H1 (cell line): ENCODE measurements around the gene RABEP2. TPM values are rescaled to one million over a fixed set of nuclear protein-coding genes. Genes with fewer than 3 reads are reported as not detected.
"Not testable (repeated sequence)": the region's sequence is repeated elsewhere in the genome, so short reads cannot be mapped to it uniquely, and the experiment has no call there.

Source experiments
- CTCF ChIA-PET: fragments of 300-600 bp; sonication (Branson Sonifier 250); formaldehyde crosslinking; loops from one replicate; lab custom pipeline; 2021; ENCODE audit not compliant: partially characterized antibody; lab: Charles Lee
- POLR2A ChIA-PET: fragments of 300-600 bp; sonication (Branson Sonifier 250); formaldehyde crosslinking; loops from one replicate; lab custom pipeline; 2021; ENCODE audit warnings: inconsistent platforms; ENCODE audit not compliant: partially characterized antibody; lab: Charles Lee
- DNase-seq, 2 experiments: peaks; one replicate each; pipeline versions ENCODE4 v3.0.0 to v3.0.0-alpha.2; 2010 to 2022; ENCODE audit warnings: low spot score in 2 of 2, low read depth in 1 of 2, mixed read lengths in 1 of 2
- FAIRE-seq: peaks from 2 replicates; lab custom pipeline; 2011; peaks lifted over from hg19 to GRCh38; lab: Jason Lieb, UNC
- H2AFZ ChIP-seq: 2 replicates; pipeline ENCODE4 v1.8.1; 2012; ENCODE audit warnings: low read length, inconsistent platforms
- H2AK5ac ChIP-seq: 2 replicates; pipeline ENCODE4 v1.6.1; 2013; ENCODE audit warnings: low read depth, low read length
- H2BK120ac ChIP-seq: replicated peaks from 2 replicates; pipeline ENCODE3; 2013; ENCODE audit warnings: low read depth, low read length, inconsistent platforms
- H2BK12ac ChIP-seq: 2 replicates; pipeline ENCODE4 v1.6.1; 2013; ENCODE audit warnings: low read depth, low read length
- H2BK15ac ChIP-seq: 2 replicates; pipeline ENCODE4 v1.6.1; 2013; ENCODE audit warnings: low read length
- H2BK20ac ChIP-seq: 2 replicates; pipeline ENCODE4 v1.6.1; 2013; ENCODE audit warnings: low read length
- H2BK5ac ChIP-seq: 2 replicates; pipeline ENCODE4 v1.6.1; 2013; ENCODE audit warnings: low read depth, low read length
- H3K14ac ChIP-seq: 2 replicates; pipeline ENCODE4 v1.6.1; 2013; ENCODE audit warnings: inconsistent platforms; ENCODE audit not compliant: insufficient read length
- H3K18ac ChIP-seq: 2 replicates; pipeline ENCODE4 v1.6.1; 2013; ENCODE audit warnings: low read length; ENCODE audit errors: extremely low read depth
- H3K23ac ChIP-seq: 2 replicates; pipeline ENCODE4 v1.6.1; 2013; ENCODE audit warnings: inconsistent platforms; ENCODE audit not compliant: insufficient read length
- H3K23me2 ChIP-seq: 2 replicates; pipeline ENCODE4 v1.6.1; 2013; ENCODE audit warnings: low read depth, low read length
- H3K27ac ChIP-seq: 2 replicates; pipeline ENCODE4 v1.6.1; 2011; ENCODE audit warnings: low read depth, low read length, inconsistent platforms
- H3K27me3 ChIP-seq, 4 experiments: replicated peaks in 1 of 4; 1 replicate in 1 of 4; 2 replicates in 3 of 4; pipeline versions ENCODE4 v1.6.1 to v1.8.1; 2011 to 2013; ENCODE audit warnings: low read length in 3 of 4, mild to moderate bottlenecking in 3 of 4, inconsistent platforms in 2 of 4, mixed read lengths in 2 of 4, moderate library complexity in 1 of 4; ENCODE audit not compliant: control insufficient read depth in 3 of 4, insufficient read depth in 3 of 4; ENCODE audit errors: extremely low read depth in 1 of 4
- H3K36me3 ChIP-seq, 4 experiments: 2 replicates each; pipeline versions ENCODE4 v1.6.1 to v1.8.1; 2011 to 2013; ENCODE audit warnings: mild to moderate bottlenecking in 4 of 4, low read length in 3 of 4, moderate library complexity in 2 of 4, control low read depth in 1 of 4, inconsistent platforms in 1 of 4; ENCODE audit not compliant: insufficient read depth in 4 of 4, control insufficient read depth in 2 of 4
- H3K4ac ChIP-seq: replicated peaks from 2 replicates; pipeline ENCODE3; 2013; ENCODE audit warnings: low read length, low read depth, mixed read lengths, inconsistent platforms; ENCODE audit not compliant: insufficient read length
- H3K4me1 ChIP-seq, 4 experiments: replicated peaks in 1 of 4; 1 replicate in 1 of 4; 2 replicates in 3 of 4; pipeline versions ENCODE4 v1.6.1 to v1.8.1; 2011 to 2013; ENCODE audit warnings: low read length in 3 of 4, inconsistent platforms in 2 of 4, mixed read lengths in 1 of 4; ENCODE audit not compliant: insufficient read depth in 4 of 4, control insufficient read depth in 3 of 4
- H3K4me2 ChIP-seq, 2 experiments: 2 replicates each; pipeline versions ENCODE4 v1.6.1 to v1.8.1; 2011 to 2013; ENCODE audit warnings: low read depth in 2 of 2, low read length in 2 of 2, control low read depth in 1 of 2, inconsistent platforms in 1 of 2, mild to moderate bottlenecking in 1 of 2; ENCODE audit not compliant: insufficient read depth in 1 of 2
- H3K4me3 ChIP-seq, 4 experiments: fragments of 200-600, 300-600 bp in 1 of 4; sonication (generic), shearing (Covaris generic), sonication (Bioruptor Twin) in 1 of 4; 2 replicates each; pipeline versions ENCODE4 v1.5.1 to v1.8.1; 2011 to 2016; ENCODE audit warnings: low read length in 4 of 4, low read depth in 3 of 4, control low read depth in 2 of 4, inconsistent platforms in 2 of 4, mild to moderate bottlenecking in 2 of 4, mixed read lengths in 1 of 4, moderate library complexity in 1 of 4; ENCODE audit not compliant: insufficient read depth in 2 of 4; ENCODE audit errors: extremely low read depth in 1 of 4
- H3K56ac ChIP-seq: replicated peaks from 2 replicates; pipeline ENCODE3; 2013; ENCODE audit warnings: low read depth, mild to moderate bottlenecking, mixed read lengths, low read length, inconsistent platforms; ENCODE audit not compliant: insufficient read length
- H3K79me1 ChIP-seq: 2 replicates; pipeline ENCODE4 v1.6.1; 2013; ENCODE audit warnings: low read depth, low read length, control low read depth
- H3K79me2 ChIP-seq, 2 experiments: 2 replicates each; pipeline versions ENCODE4 v1.6.1 to v1.8.1; 2012 to 2013; ENCODE audit warnings: low read length in 2 of 2, mild to moderate bottlenecking in 2 of 2, inconsistent platforms in 1 of 2; ENCODE audit not compliant: insufficient read depth in 2 of 2, control insufficient read depth in 1 of 2
- H3K9ac ChIP-seq, 4 experiments: replicated peaks in 1 of 4; 1 replicate in 1 of 4; 2 replicates in 3 of 4; pipeline versions ENCODE4 v1.6.1 to v1.8.1; 2011 to 2013; ENCODE audit warnings: low read depth in 3 of 4, low read length in 3 of 4, control low read depth in 2 of 4, mild to moderate bottlenecking in 2 of 4, moderate library complexity in 2 of 4, inconsistent platforms in 1 of 4; ENCODE audit errors: extremely low read depth in 1 of 4
- H3K9me3 ChIP-seq, 2 experiments: 2 replicates each; pipeline versions ENCODE4 v1.6.1 to v1.8.1; 2012 to 2013; ENCODE audit warnings: mild to moderate bottlenecking in 2 of 2, moderate library complexity in 2 of 2, control low read depth in 1 of 2, inconsistent platforms in 1 of 2, low read depth in 1 of 2, low read length in 1 of 2, mixed read lengths in 1 of 2; ENCODE audit not compliant: insufficient read depth in 2 of 2
- H4K20me1 ChIP-seq, 2 experiments: replicated peaks in 1 of 2; 2 replicates each; pipeline versions ENCODE3 to v1.8.1; 2011 to 2013; ENCODE audit warnings: inconsistent platforms in 2 of 2, low read length in 2 of 2, mild to moderate bottlenecking in 1 of 2; ENCODE audit not compliant: insufficient read depth in 2 of 2, control insufficient read depth in 1 of 2
- H4K5ac ChIP-seq: 2 replicates; pipeline ENCODE4 v1.6.1; 2013; ENCODE audit warnings: low read length, low read depth, mixed read lengths, inconsistent platforms; ENCODE audit not compliant: insufficient read length
- H4K8ac ChIP-seq: 2 replicates; pipeline ENCODE4 v1.8.0; 2013; ENCODE audit warnings: mild to moderate bottlenecking, moderate library complexity, low read length, inconsistent platforms; ENCODE audit not compliant: insufficient read depth; ENCODE audit errors: extremely low read depth
- H4K91ac ChIP-seq: replicated peaks from 2 replicates; pipeline ENCODE3; 2013; ENCODE audit warnings: low read length, mixed read lengths, inconsistent platforms; ENCODE audit not compliant: insufficient read length
- KDM1A ChIP-seq: fragments of 200-600, 300-600 bp; sonication (generic); IDR thresholded peaks from 2 replicates; pipeline ENCODE4 v1.7.1; 2016; ENCODE audit warnings: mild to moderate bottlenecking, low read length, borderline replicate concordance
- WGBS, 2 experiments: shearing (Covaris generic) in 1 of 2; methylation state at CpG; one replicate each; pipeline versions ENCODE4 v1.1.6 to v1.1.7; 2013 to 2015; ENCODE audit warnings: low lambda C conversion rate in 2 of 2, mixed read lengths in 2 of 2, inconsistent platforms in 1 of 2, low coverage in 1 of 2, missing lambda C conversion rate in 1 of 2; ENCODE audit not compliant: insufficient replicate concordance in 2 of 2, insufficient coverage in 1 of 2, insufficient read length in 1 of 2; ENCODE audit errors: extremely low coverage in 1 of 2, missing lambda C conversion rate in 1 of 2; 5-methylcytosine and 5-hydroxymethylcytosine counted together
- polyA plus RNA-seq, 7 experiments: library from polyadenylated mRNA; depleted of rRNA in 3 of 7; stranded (reverse) in 5 of 7; unstranded in 2 of 7; fragments of >200 nt in 5 of 7; fragments of 200-250 nt in 2 of 7; gene quantifications; 1 replicate in 5 of 7; 2 replicates in 1 of 7; 4 replicates in 1 of 7; pipeline versions ENCODE4 v1.2.1 to v1.2.3, GENCODE V29; 2011 to 2013; ENCODE audit warnings: missing spikeins in 2 of 7, mixed read lengths in 2 of 7
- total RNA-seq: library from RNA; stranded (reverse); fragmentation: NEBNext Ultra II Directional; extraction: Animal tissue kit (Norgen Biotek cat#: 25700); gene quantifications from 2 replicates; pipeline ENCODE4 v1.2.1, GENCODE V29; 2021

The RABEP2 gene
- total and polyA plus RNA-seq, 2 of the 8 experiments (the other 6 are each of a cell fraction or from before 2014, with no cell fraction given): 10.4 to 14.9 TPM

GRCh38 chr16:28926284-28926683 lies 1.2 kb upstream of the RABEP2 start:
- H4K5ac ChIP-seq, H3K4ac ChIP-seq, H3K18ac ChIP-seq, H3K9me3 ChIP-seq, H2BK12ac ChIP-seq, H3K23ac ChIP-seq, H4K8ac ChIP-seq, H3K14ac ChIP-seq, H2AK5ac ChIP-seq, H4K91ac ChIP-seq, H2BK5ac ChIP-seq, FAIRE-seq, H4K20me1 ChIP-seq, H3K27me3 ChIP-seq, H3K27ac ChIP-seq: not testable (repeated sequence)
- ChIA-PET CTCF (interaction anchor here (1.0 to 3.9 kb wide), 5 partner anchors 10 to 79 kb away, joined by 3 to 31 read pairs (median 6); partner anchors contain the start of gene TUFM), POLR2A (interaction anchor here (1.3 to 3.7 kb wide), 6 partner anchors 10 to 103 kb away, joined by 4 to 23 read pairs (median 5); partner anchors contain the start of genes ATXN2L and SH2B1)
- peak overlapping the region; percentile 74 to 84 (median 79); a peak in 5 of 8 replicates for H3K4me3 ChIP-seq
- 77% methylated on average over 2 of the region's 2 CpGs; no CpG with 5 or more reads in 1 of the 2 experiments for WGBS, 2 experiments
- peaks cover 13% of the 10 kb centered on the region for H3K23me2 ChIP-seq
- H3K4me2 ChIP-seq: peak overlapping the region; percentile 74 to 79; a peak in 2 of 4 replicates
- TF ChIP-seq KDM1A: 0 out of 2 replicates have a peak, but pooled peaks have one; percentile 46
- TF ChIP-seq, all 59 proteins: peak for 1; not testable (repeated sequence) for 58
- not testable (repeated sequence) for H3K36me3 ChIP-seq, H2BK15ac ChIP-seq, H2AFZ ChIP-seq, H2BK20ac ChIP-seq, H3K9ac ChIP-seq, H2BK120ac ChIP-seq, H3K56ac ChIP-seq, H3K79me2 ChIP-seq, H3K4me1 ChIP-seq, DNase-seq, H3K79me1 ChIP-seq
